ENCODE measurements around the gene SFRP2. TPM values are rescaled to one million over a fixed set of nuclear protein-coding genes. Genes with fewer than 3 reads are reported as not detected.

Gene SFRP2
- total RNA-seq, 1 donor from 2014 or later = 203 TPM

DNA sequence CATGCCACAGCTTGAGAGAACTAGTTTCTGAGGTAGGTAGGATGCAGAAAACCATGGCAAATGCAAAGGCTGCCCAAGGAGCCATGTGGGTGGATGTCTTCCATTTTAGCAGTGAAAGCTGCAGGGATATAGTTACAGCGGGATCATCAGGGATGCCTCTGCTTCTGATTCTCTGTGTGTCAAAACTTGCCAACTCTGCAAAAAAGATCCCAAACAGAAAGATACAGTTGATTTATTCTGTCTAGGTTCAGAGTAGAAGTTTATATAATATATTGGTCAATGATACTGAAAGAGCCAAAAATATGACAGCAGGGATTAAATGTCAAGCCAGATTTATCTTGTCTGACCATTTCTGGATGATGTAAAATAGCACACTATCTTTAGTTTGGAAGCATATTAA, 42.4 kb upstream of the SFRP2 start:
- TF ChIP-seq, protein P1, sequence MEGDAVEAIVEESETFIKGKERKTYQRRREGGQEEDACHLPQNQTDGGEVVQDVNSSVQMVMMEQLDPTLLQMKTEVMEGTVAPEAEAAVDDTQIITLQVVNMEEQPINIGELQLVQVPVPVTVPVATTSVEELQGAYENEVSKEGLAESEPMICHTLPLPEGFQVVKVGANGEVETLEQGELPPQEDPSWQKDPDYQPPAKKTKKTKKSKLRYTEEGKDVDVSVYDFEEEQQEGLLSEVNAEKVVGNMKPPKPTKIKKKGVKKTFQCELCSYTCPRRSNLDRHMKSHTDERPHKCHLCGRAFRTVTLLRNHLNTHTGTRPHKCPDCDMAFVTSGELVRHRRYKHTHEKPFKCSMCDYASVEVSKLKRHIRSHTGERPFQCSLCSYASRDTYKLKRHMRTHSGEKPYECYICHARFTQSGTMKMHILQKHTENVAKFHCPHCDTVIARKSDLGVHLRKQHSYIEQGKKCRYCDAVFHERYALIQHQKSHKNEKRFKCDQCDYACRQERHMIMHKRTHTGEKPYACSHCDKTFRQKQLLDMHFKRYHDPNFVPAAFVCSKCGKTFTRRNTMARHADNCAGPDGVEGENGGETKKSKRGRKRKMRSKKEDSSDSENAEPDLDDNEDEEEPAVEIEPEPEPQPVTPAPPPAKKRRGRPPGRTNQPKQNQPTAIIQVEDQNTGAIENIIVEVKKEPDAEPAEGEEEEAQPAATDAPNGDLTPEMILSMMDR (conservative IDR thresholded peaks at IDR 0.05) = no peak
- no peak overlapping the region for H3K27ac Mint-ChIP-seq (ENCODE audit: unreplicated experiment)

GRCh38 chr4:153825691-153826090, 36.8 kb upstream of the SFRP2 start:
- peaks cover 14% of the 10 kb centered on the region for H3K9me3 Mint-ChIP-seq
- no peak overlapping the region for H3K27ac Mint-ChIP-seq (ENCODE audit: unreplicated experiment)
- H3K4me1 Mint-ChIP-seq = peaks cover 12% of the 10 kb centered on the region
- H3K27me3 Mint-ChIP-seq (ENCODE audit: low read depth) = no peaks in the 10 kb centered on the region
- peaks cover 50% of the 10 kb centered on the region for H3K36me3 Mint-ChIP-seq (ENCODE audit: low read depth)
- H3K4me3 Mint-ChIP-seq = no peak overlapping the region
- no peak for DNase-seq (ENCODE audit: low read depth, low spot score)
- TF ChIP-seq, protein P1 (conservative IDR thresholded peaks at IDR 0.05) = no peak

More for the DNA sequence above, 42.4 kb upstream of the SFRP2 start:
- H3K9me3 Mint-ChIP-seq = no peaks in the 10 kb centered on the region
- no peaks in the 10 kb centered on the region for H3K27me3 Mint-ChIP-seq (ENCODE audit: low read depth)
- no peak overlapping the region for H3K4me3 Mint-ChIP-seq
- peaks cover 16% of the 10 kb centered on the region for H3K4me1 Mint-ChIP-seq
- no peak for DNase-seq (ENCODE audit: low read depth, low spot score)
- H3K36me3 Mint-ChIP-seq (ENCODE audit: low read depth) = peaks cover 23% of the 10 kb centered on the region

- no peak overlapping the region for H3K27ac Mint-ChIP-seq (ENCODE audit: unreplicated experiment)
- no peak overlapping the region for H3K4me3 Mint-ChIP-seq
- H3K36me3 Mint-ChIP-seq (ENCODE audit: low read depth) = peaks cover 50% of the 10 kb centered on the region
- peaks cover 7% of the 10 kb centered on the region for H3K4me1 Mint-ChIP-seq
- TF ChIP-seq, protein P1 (conservative IDR thresholded peaks at IDR 0.05) = no peak
- no peak for DNase-seq (ENCODE audit: low read depth, low spot score)
- peaks cover 17% of the 10 kb centered on the region for H3K9me3 Mint-ChIP-seq
- H3K27me3 Mint-ChIP-seq (ENCODE audit: low read depth) = no peaks in the 10 kb centered on the region
Observed at GRCh38 chr4:153825126-153825525, 36.2 kb upstream of the SFRP2 start.

GRCh38 chr4:153824501-153824900, 35.6 kb upstream of the SFRP2 start:
- Mint-ChIP-seq H3K27me3 (ENCODE audit: low read depth) (no peaks in the 10 kb centered on the region), H3K9me3 (peaks cover 17% of the 10 kb centered on the region), H3K4me1 (peaks cover 7% of the 10 kb centered on the region), H3K27ac (ENCODE audit: unreplicated experiment) (no peak overlapping the region), H3K36me3 (ENCODE audit: low read depth) (peaks cover 54% of the 10 kb centered on the region), H3K4me3 (no peak overlapping the region)
- DNase-seq (ENCODE audit: low read depth, low spot score) = no peak
- TF ChIP-seq, protein P1 (conservative IDR thresholded peaks at IDR 0.05) = no peak

DNA sequence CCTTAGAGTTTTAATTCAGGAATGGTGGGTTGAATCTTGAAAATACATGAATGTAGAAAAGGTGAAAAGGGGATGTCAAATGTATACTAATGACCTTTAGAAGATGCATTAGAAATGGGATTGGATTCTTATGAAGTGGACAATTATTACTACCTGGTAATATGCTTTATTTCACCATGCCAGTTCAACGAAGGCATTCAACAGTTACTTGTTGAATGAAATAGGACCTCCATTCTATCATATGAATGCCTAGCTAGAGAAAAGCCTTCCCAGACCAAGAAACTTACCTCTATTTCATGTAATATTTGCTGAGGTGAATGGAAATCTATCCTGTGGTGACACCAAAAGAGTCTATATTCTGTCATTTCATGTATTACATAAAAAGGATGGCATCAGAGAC, 34.6 kb upstream of the SFRP2 start:
- Mint-ChIP-seq H3K4me3 (no peak overlapping the region), H3K27ac (ENCODE audit: unreplicated experiment) (no peak overlapping the region), H3K27me3 (ENCODE audit: low read depth) (no peaks in the 10 kb centered on the region), H3K4me1 (no peaks in the 10 kb centered on the region), H3K36me3 (ENCODE audit: low read depth) (peaks cover 58% of the 10 kb centered on the region), H3K9me3 (peaks cover 23% of the 10 kb centered on the region)
- TF ChIP-seq, protein P1 (conservative IDR thresholded peaks at IDR 0.05) = no peak
- no peak for DNase-seq (ENCODE audit: low read depth, low spot score)

- H3K4me3 Mint-ChIP-seq = no peak overlapping the region
- no peak for DNase-seq (ENCODE audit: low read depth, low spot score)
- no peaks in the 10 kb centered on the region for H3K27me3 Mint-ChIP-seq (ENCODE audit: low read depth)
- peaks cover 26% of the 10 kb centered on the region for H3K9me3 Mint-ChIP-seq
- TF ChIP-seq, protein P1 (conservative IDR thresholded peaks at IDR 0.05) = no peak
- H3K4me1 Mint-ChIP-seq = no peaks in the 10 kb centered on the region
- peaks cover 68% of the 10 kb centered on the region for H3K36me3 Mint-ChIP-seq (ENCODE audit: low read depth)
- no peak overlapping the region for H3K27ac Mint-ChIP-seq (ENCODE audit: unreplicated experiment)
Observed at GRCh38 chr4:153822316-153822715, 33.4 kb upstream of the SFRP2 start.
